HEK293T (cell line): ENCODE data around the gene TMTC1.
"Not testable (repeated sequence)": the region's sequence is repeated elsewhere in the genome, so short reads cannot be mapped to it uniquely, and the experiment has no call there.

Source experiments
- CTCF ChIA-PET: fragments of 350-600 bp; formaldehyde crosslinking; extraction: SDS; loops from one replicate; lab custom pipeline; 2021; ENCODE audit warnings: antibody characterized with exemption, inconsistent platforms; lab: Yijun Ruan, JAX
- POLR2A ChIA-PET: fragments of 350-600 bp; formaldehyde crosslinking; extraction: SDS; loops from one replicate; lab custom pipeline; 2020; ENCODE audit warnings: antibody characterized with exemption, inconsistent platforms; lab: Yijun Ruan, JAX
- DNase-seq: peaks from one replicate; pipeline ENCODE4 v3.0.0; 2012; ENCODE audit warnings: mixed read lengths; ENCODE audit errors: extremely low spot score
- ARNT ChIP-seq: fragments of 450-650 bp; IDR thresholded peaks from 2 replicates; pipeline ENCODE4 v1.6.1; 2017; ENCODE audit warnings: mild to moderate bottlenecking
- BHLHE40 ChIP-seq: fragments of 450-650 bp; IDR thresholded peaks from 2 replicates; pipeline ENCODE4 v1.6.1; 2016; ENCODE audit warnings: mild to moderate bottlenecking, moderate library complexity, borderline replicate concordance
- CTBP1 ChIP-seq: fragments of 450-650 bp; IDR thresholded peaks from 2 replicates; pipeline ENCODE4 v1.6.1; 2016; ENCODE audit warnings: borderline replicate concordance
- ELF4 ChIP-seq: fragments of 450-650 bp; IDR thresholded peaks from 2 replicates; pipeline ENCODE4 v1.6.1; 2017; ENCODE audit warnings: antibody characterized with exemption
- FOXA1 ChIP-seq: fragments of 450-650 bp; IDR thresholded peaks from 2 replicates; pipeline ENCODE4 v1.6.1; 2016; ENCODE audit warnings: mild to moderate bottlenecking
- FOXK2 ChIP-seq: fragments of 450-650 bp; IDR thresholded peaks from 2 replicates; pipeline ENCODE4 v1.6.1; 2016; ENCODE audit warnings: mild to moderate bottlenecking
- FOXM1 ChIP-seq: fragments of 450-650 bp; IDR thresholded peaks from 2 replicates; pipeline ENCODE4 v1.6.1; 2017; ENCODE audit warnings: mild to moderate bottlenecking, borderline replicate concordance
- HDGF ChIP-seq: fragments of 450-650 bp; IDR thresholded peaks from 2 replicates; pipeline ENCODE4 v1.6.1; 2017; ENCODE audit warnings: antibody characterized with exemption, borderline replicate concordance
- L3MBTL2 ChIP-seq: fragments of 450-650 bp; conservative IDR thresholded peaks from 2 replicates; pipeline ENCODE4 v1.6.1; 2016; ENCODE audit warnings: mild to moderate bottlenecking
- LEF1 ChIP-seq: fragments of 450-650 bp; IDR thresholded peaks from 2 replicates; pipeline ENCODE4 v1.6.1; 2017; ENCODE audit warnings: mild to moderate bottlenecking, borderline replicate concordance
- NFRKB ChIP-seq: fragments of 450-650 bp; IDR thresholded peaks from 2 replicates; pipeline ENCODE4 v1.6.1; 2016; ENCODE audit warnings: mild to moderate bottlenecking, moderate library complexity
- SP1 ChIP-seq: fragments of 450-650 bp; IDR thresholded peaks from 2 replicates; pipeline ENCODE4 v1.6.1; 2017
- SUZ12 ChIP-seq: fragments of 450-650 bp; IDR thresholded peaks from 2 replicates; pipeline ENCODE4 v1.6.1; 2016; ENCODE audit warnings: mild to moderate bottlenecking
- TARDBP ChIP-seq: fragments of 450-650 bp; IDR thresholded peaks from 2 replicates; pipeline ENCODE4 v1.6.1; 2016
- ZNF384 ChIP-seq: fragments of 450-650 bp; IDR thresholded peaks from 2 replicates; pipeline ENCODE4 v1.6.1; 2016
- TF ChIP-seq, protein P1 (sequence below): fragments of 450-650 bp; IDR thresholded peaks from 2 replicates; pipeline ENCODE4 v1.6.1; 2016

The TMTC1 gene

DNA sequence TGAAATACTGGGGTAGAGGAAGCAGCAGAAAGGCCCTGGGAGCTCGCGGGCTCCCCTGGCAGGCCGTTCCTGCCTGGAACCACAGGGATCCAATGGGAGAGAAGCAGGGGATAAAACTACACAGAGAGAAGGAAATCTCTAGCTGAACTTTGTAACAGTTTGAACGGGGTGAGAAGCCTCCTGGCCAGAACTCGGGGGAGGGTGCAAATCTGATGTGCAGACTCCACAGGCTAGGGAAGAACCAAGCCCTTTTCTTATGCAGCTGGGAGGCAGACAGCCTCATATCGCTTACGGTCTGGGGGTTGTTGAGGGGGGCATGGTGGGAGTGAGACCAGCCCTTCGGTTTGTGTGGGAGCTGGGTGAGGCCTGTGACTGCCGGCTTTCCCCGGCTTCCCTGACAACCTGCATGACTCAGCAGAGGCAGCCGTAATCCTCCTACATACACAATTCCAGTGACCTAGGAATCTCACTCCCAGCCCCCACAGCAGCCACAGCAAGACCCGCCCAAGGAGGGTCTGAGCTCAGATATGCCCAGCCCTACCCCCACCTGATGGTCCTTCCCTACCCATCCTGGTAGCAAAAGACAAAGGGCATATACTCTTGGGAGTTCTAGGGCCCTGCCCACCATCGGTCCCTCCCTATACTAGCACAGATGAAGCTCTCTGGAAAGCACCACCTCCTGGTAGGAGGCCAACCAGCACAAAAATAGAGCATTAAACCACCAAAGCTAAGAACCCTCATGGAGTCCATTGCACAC is 143.0 kb downstream of the TMTC1 start:
- TF ChIP-seq FOXM1 (no peak), L3MBTL2 (no peak), ARNT (no peak), CTBP1 (no peak), FOXK2 (no peak), SUZ12 (no peak), BHLHE40 (no peak), ZNF384 (no peak), HDGF (no peak)
- TF ChIP-seq, protein P1, sequence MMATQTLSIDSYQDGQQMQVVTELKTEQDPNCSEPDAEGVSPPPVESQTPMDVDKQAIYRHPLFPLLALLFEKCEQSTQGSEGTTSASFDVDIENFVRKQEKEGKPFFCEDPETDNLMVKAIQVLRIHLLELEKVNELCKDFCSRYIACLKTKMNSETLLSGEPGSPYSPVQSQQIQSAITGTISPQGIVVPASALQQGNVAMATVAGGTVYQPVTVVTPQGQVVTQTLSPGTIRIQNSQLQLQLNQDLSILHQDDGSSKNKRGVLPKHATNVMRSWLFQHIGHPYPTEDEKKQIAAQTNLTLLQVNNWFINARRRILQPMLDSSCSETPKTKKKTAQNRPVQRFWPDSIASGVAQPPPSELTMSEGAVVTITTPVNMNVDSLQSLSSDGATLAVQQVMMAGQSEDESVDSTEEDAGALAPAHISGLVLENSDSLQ, result no peak
- no peak for DNase-seq
- POLR2A ChIA-PET, result no interaction called here
- CTCF ChIA-PET, result no interaction called here

DNA sequence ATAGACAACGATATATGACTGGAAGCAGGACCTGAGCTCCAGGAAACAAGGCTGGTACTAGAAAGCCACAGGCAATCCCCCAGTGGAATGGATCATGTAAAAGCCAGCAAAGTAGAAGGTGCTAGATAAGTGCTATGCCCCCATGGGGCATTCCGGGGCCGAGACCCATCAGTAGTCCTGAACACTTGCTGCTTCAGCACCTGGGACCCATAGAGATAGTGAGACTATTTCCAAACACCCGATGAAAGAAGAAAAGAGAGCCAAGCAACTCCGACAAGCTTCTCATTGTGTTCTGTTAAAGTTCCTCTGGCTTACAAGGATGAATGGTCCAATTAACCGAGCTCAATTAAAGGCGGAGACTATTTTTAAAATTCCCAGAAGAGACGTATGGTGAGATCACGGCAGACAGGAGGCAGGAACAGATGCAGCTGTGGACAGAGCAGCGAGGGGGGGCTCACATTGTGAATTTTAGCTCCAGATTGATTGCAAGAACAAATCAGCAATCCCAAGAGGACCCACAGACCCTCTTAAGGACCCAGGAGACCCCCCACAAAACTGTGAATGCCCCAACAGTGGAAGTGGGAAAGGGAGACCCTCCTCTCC is 143.7 kb downstream of the TMTC1 start:
- ChIA-PET POLR2A (no interaction called here), CTCF (interaction anchor here (0.6 kb wide), 1 partner anchor 509 kb away, joined by 5 read pairs; no protein-coding TSS in a partner anchor)
- no peak for TF ChIP-seq BHLHE40
- no peak for TF ChIP-seq FOXM1
- TF ChIP-seq, protein P1, result no peak
- no peak for TF ChIP-seq LEF1
- TF ChIP-seq ELF4, result no peak
- no peak for TF ChIP-seq NFRKB
- DNase-seq, result no peak

DNA sequence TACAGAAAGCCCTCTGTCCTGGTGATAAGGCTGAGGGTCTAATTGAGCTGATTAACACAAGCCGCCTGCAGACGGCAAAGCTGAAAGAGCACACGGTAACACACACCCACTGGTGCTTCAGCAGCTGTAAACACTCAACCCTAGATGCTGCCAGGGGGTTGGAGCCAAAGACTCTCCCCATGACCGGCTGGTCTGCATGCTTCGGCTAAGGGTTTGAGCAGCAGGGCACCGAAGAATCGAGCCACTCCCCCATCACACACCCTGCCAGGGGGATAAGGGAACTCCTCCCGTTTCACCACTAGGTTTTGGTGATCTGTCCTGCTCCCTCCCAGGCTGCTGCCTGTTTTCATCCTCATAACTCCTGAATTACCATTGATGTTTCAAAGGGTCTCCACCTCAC is 145.2 kb downstream of the TMTC1 start:
- TF ChIP-seq, protein P1, result no peak
- TF ChIP-seq TARDBP (no peak), FOXM1 (no peak), FOXK2 (no peak), NFRKB (no peak), FOXA1 (no peak), ELF4 (no peak), ARNT (no peak), L3MBTL2 (no peak), SUZ12 (no peak), SP1 (no peak), CTBP1 (no peak), LEF1 (no peak), ZNF384 (no peak), BHLHE40 (no peak)
- CTCF ChIA-PET, result interaction anchor here (0.6 kb wide), 1 partner anchor 290 kb away, joined by 3 read pairs; no protein-coding TSS in a partner anchor
- POLR2A ChIA-PET, result no interaction called here
- DNase-seq, result no peak

DNA sequence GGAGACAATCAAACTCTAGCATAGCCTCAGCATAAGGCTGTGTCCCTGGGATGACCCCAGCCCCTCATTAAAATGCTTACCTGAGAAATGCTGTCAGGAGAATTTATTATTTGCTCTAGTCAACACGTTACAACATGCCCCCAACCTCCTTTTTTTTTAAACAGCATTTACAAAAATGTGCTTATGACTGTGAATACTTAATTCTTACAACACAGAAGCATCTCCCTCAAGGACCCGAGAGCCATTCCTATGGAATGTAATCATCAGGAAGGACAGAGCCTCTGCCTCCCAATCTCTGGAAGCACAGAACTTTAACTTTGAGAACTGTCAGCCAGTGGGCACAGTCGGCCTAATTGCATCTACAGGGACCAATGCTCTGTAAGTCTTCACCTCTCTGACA is 149.7 kb downstream of the TMTC1 start:
- no peak for DNase-seq
- CTCF ChIA-PET, result no interaction called here
- TF ChIP-seq SUZ12 (no peak), TARDBP (no peak), HDGF (no peak), FOXK2 (no peak), LEF1 (no peak), CTBP1 (no peak), BHLHE40 (no peak), L3MBTL2 (no peak), FOXM1 (no peak), FOXA1 (no peak), ELF4 (no peak)
- TF ChIP-seq, protein P1, result no peak
- POLR2A ChIA-PET, result no interaction called here

DNA sequence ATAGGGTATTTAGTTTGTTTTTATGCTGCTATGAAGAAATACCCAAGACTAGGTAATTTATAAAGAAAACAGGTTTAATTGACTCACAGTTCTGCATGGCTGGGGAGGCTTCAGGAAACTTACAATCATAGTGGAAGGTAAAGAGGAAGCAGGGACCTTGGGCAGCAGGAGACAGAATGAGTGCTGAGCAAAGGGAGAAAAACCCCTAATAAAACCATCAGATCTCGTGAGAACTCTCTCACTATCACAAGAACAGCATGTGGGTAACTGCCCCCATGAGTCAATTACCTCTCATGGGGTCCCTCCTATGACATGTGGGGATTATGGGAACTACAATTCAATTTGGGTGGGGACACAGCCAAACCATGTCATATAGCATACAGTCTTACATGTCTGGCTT is 153.6 kb downstream of the TMTC1 start:
- CTCF ChIA-PET, POLR2A ChIA-PET, DNase-seq: not testable (repeated sequence)

DNA sequence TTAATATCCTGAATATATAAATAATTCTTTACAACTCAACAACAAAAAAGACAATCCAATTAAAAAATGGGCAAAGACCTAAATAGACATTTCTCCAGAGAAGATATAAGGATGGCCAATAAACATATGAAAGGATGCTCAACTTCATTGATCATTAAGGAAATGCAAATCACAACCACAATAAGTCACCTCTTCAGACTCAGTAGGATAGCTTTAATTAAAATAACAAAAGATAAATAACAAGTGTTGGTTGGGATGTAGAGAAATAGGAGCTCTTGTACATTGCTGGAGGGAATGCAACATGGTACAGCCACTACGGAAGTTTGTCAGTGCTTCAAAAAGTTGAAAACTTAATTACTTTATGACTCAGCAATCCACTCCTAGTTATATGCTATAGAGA is 156.5 kb downstream of the TMTC1 start:
- no peak for TF ChIP-seq ELF4
- no peak for TF ChIP-seq NFRKB
- no peak for TF ChIP-seq FOXA1
- TF ChIP-seq TARDBP, result no peak
- TF ChIP-seq FOXK2, result no peak
- TF ChIP-seq SP1, result no peak
- no peak for TF ChIP-seq L3MBTL2
- TF ChIP-seq ARNT, result no peak
- no peak for TF ChIP-seq HDGF
- TF ChIP-seq FOXM1, result no peak
- TF ChIP-seq SUZ12, result no peak
- TF ChIP-seq BHLHE40, result no peak
- TF ChIP-seq CTBP1, result no peak
- no peak for TF ChIP-seq ZNF384
- TF ChIP-seq, protein P1, result no peak
- no peak for TF ChIP-seq LEF1
- POLR2A ChIA-PET, result no interaction called here
- CTCF ChIA-PET, result no interaction called here
- no peak for DNase-seq
